GM12878 (cell line): Measurements from ENCODE around the gene SEPSECS. TPM values are rescaled to one million over a fixed set of nuclear protein-coding genes. Genes with fewer than 3 reads are reported as not detected.

Experiments
- ATAC-seq: fragments of 200-7000 bp; cut with Tn5 transposase; 3 replicates; pipeline ENCODE4 v1.9.1; 2020; ENCODE audit warnings: mild to moderate bottlenecking, moderate library complexity
- BruUV-seq: library from RNA; stranded (reverse); fragments of 400-500 nt; replicated peaks from 2 replicates; lab custom pipeline; 2021; lab: Mats Ljungman, UMichigan
- CTCF ChIA-PET: fragments of 300-600 bp; sonication (Branson Sonifier 250); formaldehyde crosslinking; extraction: SDS; loops from one replicate; lab custom pipeline; 2021; ENCODE audit warnings: inconsistent platforms; lab: Yijun Ruan, JAX
- POLR2A ChIA-PET: fragments of 350-600 bp; formaldehyde crosslinking; extraction: SDS; loops from one replicate; lab custom pipeline; 2021; ENCODE audit warnings: inconsistent platforms; lab: Charles Lee
- RAD21 ChIA-PET: fragments of 300-600 bp; sonication (Branson Sonifier 250); formaldehyde crosslinking; loops from one replicate; lab custom pipeline; 2023; ENCODE audit warnings: antibody characterized with exemption; ENCODE audit not compliant: unreplicated experiment; lab: Charles Lee
- SMC1A ChIA-PET: fragments of 300-600 bp; sonication (Branson Sonifier 250); formaldehyde crosslinking; loops from one replicate; lab custom pipeline; 2023; ENCODE audit not compliant: unreplicated experiment, uncharacterized antibody; lab: Charles Lee
- DNase-seq: peaks from one replicate; pipeline ENCODE4 v3.0.0-alpha.2; 2011; ENCODE audit warnings: low read depth, low spot score
- FAIRE-seq: peaks from 3 replicates; lab custom pipeline; 2011; peaks lifted over from hg19 to GRCh38; lab: Jason Lieb, UNC
- H2AFZ ChIP-seq: 2 replicates; pipeline ENCODE4 v1.6.0; 2011; ENCODE audit warnings: low read depth, low read length, control low read depth; ENCODE audit not compliant: control insufficient read depth
- H3K27ac ChIP-seq: 2 replicates; pipeline ENCODE4 v1.5.1; 2011; ENCODE audit warnings: control low read depth; ENCODE audit not compliant: control insufficient read depth, insufficient read depth
- H3K27me3 ChIP-seq, 2 experiments: replicated peaks in 1 of 2; 2 replicates each; pipeline versions ENCODE4 v1.6.0 to v1.6.1; 2011; ENCODE audit warnings: low read length in 1 of 2; ENCODE audit not compliant: control insufficient read depth in 2 of 2, insufficient read depth in 2 of 2
- H3K36me3 ChIP-seq, 2 experiments: 2 replicates each; pipeline ENCODE4 v1.5.1; 2011; ENCODE audit warnings: low read length in 1 of 2; ENCODE audit not compliant: control insufficient read depth in 2 of 2, insufficient read depth in 2 of 2
- H3K4me1 ChIP-seq: 2 replicates; pipeline ENCODE4 v1.6.1; 2011; ENCODE audit warnings: mild to moderate bottlenecking, low read length, moderate library complexity, mixed read lengths; ENCODE audit not compliant: control insufficient read depth, insufficient read depth
- H3K4me2 ChIP-seq: 2 replicates; pipeline ENCODE4 v1.6.0; 2011; ENCODE audit warnings: control low read depth; ENCODE audit not compliant: control insufficient read depth, insufficient read depth
- H3K4me3 ChIP-seq: fragments of 200-600 bp; sonication (generic); 2 replicates; pipeline ENCODE4 v1.5.1; 2016
- H3K79me2 ChIP-seq: 2 replicates; pipeline ENCODE4 v1.6.0; 2011; ENCODE audit warnings: low read length; ENCODE audit not compliant: control insufficient read depth, insufficient read depth
- H3K9ac ChIP-seq: 2 replicates; pipeline ENCODE4 v1.8.0; 2011; ENCODE audit warnings: low read length, control low read depth, mixed read lengths; ENCODE audit not compliant: control insufficient read depth, insufficient read depth
- H3K9me3 ChIP-seq: replicated peaks from 3 replicates; pipeline ENCODE4 v1.5.1; 2011; ENCODE audit warnings: mild to moderate bottlenecking, low read length; ENCODE audit not compliant: control insufficient read depth, insufficient read depth
- H4K20me1 ChIP-seq: 2 replicates; pipeline ENCODE4 v1.6.0; 2011; ENCODE audit not compliant: control insufficient read depth, insufficient read depth
- BHLHE40 ChIP-seq, 2 experiments: fragments of 450-650 bp in 1 of 2; IDR thresholded peaks; 2 replicates each; pipeline ENCODE4 v1.6.1; 2011 to 2017; ENCODE audit warnings: low read depth in 2 of 2, borderline replicate concordance in 1 of 2, improper control_type of control experiment in 1 of 2, low read length in 1 of 2, mild to moderate bottlenecking in 1 of 2
- HCFC1 ChIP-seq: fragments of 150-350 bp; IDR thresholded peaks from 2 replicates; pipeline ENCODE4 v1.6.1; 2014; ENCODE audit warnings: low read length
- KAT2A ChIP-seq: conservative IDR thresholded peaks from 2 replicates; pipeline ENCODE4 v1.6.1; 2011; ENCODE audit warnings: low read depth, low read length; ENCODE audit not compliant: control insufficient read depth
- LARP7 ChIP-seq: fragments of 450-650 bp; IDR thresholded peaks from 2 replicates; pipeline ENCODE4 v1.6.1; 2017; ENCODE audit warnings: mild to moderate bottlenecking
- MTA2 ChIP-seq: fragments of 450-650 bp; IDR thresholded peaks from 2 replicates; pipeline ENCODE4 v1.6.1; 2016; ENCODE audit warnings: low read depth, mild to moderate bottlenecking, moderate library complexity
- POLR2A ChIP-seq: IDR thresholded peaks from 2 replicates; pipeline ENCODE4 v1.6.1; 2011; ENCODE audit warnings: low read depth, mild to moderate bottlenecking, low read length
- POU2F2 ChIP-seq: IDR thresholded peaks from 3 replicates; pipeline ENCODE4 v1.6.1; 2011; ENCODE audit warnings: low read depth, mild to moderate bottlenecking, low read length, borderline replicate concordance
- SMC3 ChIP-seq: IDR thresholded peaks from 2 replicates; pipeline ENCODE4 v1.6.1; 2011; ENCODE audit warnings: low read length, improper control_type of control experiment, borderline replicate concordance
- WGBS: methylation state at CpG from one replicate; pipeline ENCODE4 v1.1.6; 2016; ENCODE audit warnings: low lambda C conversion rate; ENCODE audit not compliant: insufficient replicate concordance, insufficient coverage; ENCODE audit errors: missing lambda C conversion rate; 5-methylcytosine and 5-hydroxymethylcytosine counted together
- in situ Hi-C: fragments of 300-500 bp; cut with MboI; formaldehyde crosslinking; loops from 9 replicates; pipeline ENCODE4 v1.14.3; 2018; ENCODE audit warnings: mixed read lengths
- intact Hi-C: fragments of 100-400 bp; cut with micrococcal nuclease; formaldehyde crosslinking; loops from one replicate; pipeline ENCODE4 v1.14.2; 2022; ENCODE audit not compliant: unreplicated experiment
- polyA plus RNA-seq, 11 experiments: library from polyadenylated mRNA; depleted of rRNA in 4 of 11; unstranded in 6 of 11; stranded (reverse) in 5 of 11; fragments of >200 nt; fragmentation: Nextera tagmentation in 4 of 11; fragmentation: Illumina TruSeq in 1 of 11; extraction: Ambion mirVana in 4 of 11; extraction: Trizol in 1 of 11; gene quantifications; 1 replicate in 1 of 11; 2 replicates in 10 of 11; pipeline versions ENCODE4 v1.2.1 to v1.2.3, GENCODE V29; 2011 to 2016; ENCODE audit warnings: inconsistent platforms in 2 of 11, missing spikeins in 2 of 11, low read depth in 1 of 11
- total RNA-seq, 4 experiments: library from RNA; depleted of rRNA in 3 of 4; stranded (reverse); fragments of >200 nt in 3 of 4; fragmentation: Illumina TruSeq in 1 of 4; extraction: Trizol in 1 of 4; gene quantifications; 2 replicates each; pipeline versions ENCODE4 v1.2.1 to v1.2.3, GENCODE V29; 2013 to 2021

SEPSECS gene
- total and polyA plus RNA-seq, 10 of the 15 experiments (the other 5 are each of a cell fraction or from before 2014, with no cell fraction given), result 2.8 to 15.8 (median 7.2) TPM

DNA sequence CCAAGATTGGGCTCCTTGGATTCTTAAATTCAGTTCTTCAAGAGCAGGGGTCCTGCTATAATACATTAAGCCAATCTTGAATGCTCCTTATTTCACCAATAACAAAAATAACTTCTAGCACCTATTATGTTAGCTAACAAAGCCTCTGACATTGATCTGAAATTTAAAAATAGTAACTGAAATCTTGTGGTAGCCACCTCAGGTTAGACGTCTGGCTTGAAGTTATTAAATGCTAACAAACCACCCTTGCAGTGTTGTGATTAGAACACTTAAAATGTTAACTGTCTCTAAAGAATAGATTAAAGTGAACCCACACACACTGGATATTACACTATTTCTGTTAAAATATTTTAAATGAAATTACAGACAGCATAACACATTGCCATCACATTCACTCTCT, 79.7 kb downstream of the SEPSECS start:
- intact Hi-C loops (no loop called here), in situ Hi-C loops (no loop called here)
- DNase-seq (no peak), ATAC-seq (no peak), FAIRE-seq (no peak)
- H3K36me3 ChIP-seq, result no peaks in the 10 kb centered on the region
- H3K79me2 ChIP-seq, result no peaks in the 10 kb centered on the region
- no peaks in the 10 kb centered on the region for H3K4me1 ChIP-seq
- no peaks in the 10 kb centered on the region; a peak in 2 of 4 replicates for H3K27me3 ChIP-seq
- no peaks in the 10 kb centered on the region; the same call in 2 of the 3 replicates for H3K9me3 ChIP-seq
- ChIA-PET SMC1A (no interaction called here), POLR2A (no interaction called here), CTCF (interaction anchor here (1.2 kb wide), 1 partner anchor 64 kb away, joined by 3 read pairs; no protein-coding TSS in a partner anchor), RAD21 (no interaction called here)
- H4K20me1 ChIP-seq, result no peaks in the 10 kb centered on the region
- no peak overlapping the region for H3K4me3 ChIP-seq
- no peak overlapping the region for H2AFZ ChIP-seq
- no peak overlapping the region for H3K27ac ChIP-seq
- BruUV-seq, result no TSS peak
- 0% methylated on average over 1 of the region's 1 CpG for WGBS
- no peak overlapping the region for H3K9ac ChIP-seq
- TF ChIP-seq HCFC1 (no peak), POLR2A (no peak), SMC3 (no peak), LARP7 (no peak), KAT2A (no peak), BHLHE40 (IDR thresholded peaks at IDR 0.05; ENCODE audit: borderline replicate concordance in 1 of 2, low read depth in 2 of 2, low read length in 1 of 2) (0 out of 4 replicates have a peak, but pooled peaks of 1 of the 2 experiments have one; percentile 13)
- H3K4me2 ChIP-seq, result no peak overlapping the region

DNA sequence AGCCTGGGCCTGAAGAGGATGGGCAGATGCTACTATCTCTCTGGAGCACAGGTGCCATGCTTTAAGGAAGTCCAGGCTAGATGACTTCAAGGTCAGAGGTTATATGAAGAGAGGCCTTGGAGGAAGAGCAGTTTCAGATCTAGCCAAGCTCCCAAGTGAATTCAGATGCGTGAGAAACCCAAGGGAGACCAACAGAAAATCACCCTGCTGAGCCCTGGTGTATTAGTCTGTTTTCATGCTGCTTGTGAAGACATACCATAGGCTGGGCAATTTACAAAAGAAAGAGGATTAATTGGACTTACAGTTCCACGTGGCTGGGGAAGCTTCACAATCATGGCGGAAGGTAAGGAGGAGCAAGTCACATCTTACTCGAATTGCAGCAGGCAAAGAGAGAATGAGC, 81.7 kb downstream of the SEPSECS start:
- Histone ChIP-seq H3K9ac (no peak overlapping the region), H2AFZ (no peak overlapping the region), H3K4me2 (no peak overlapping the region), H3K4me3 (no peak overlapping the region), H3K4me1 (no peaks in the 10 kb centered on the region), H4K20me1 (no peaks in the 10 kb centered on the region), H3K36me3 (no peaks in the 10 kb centered on the region), H3K27ac (no peak overlapping the region), H3K27me3 (no peaks in the 10 kb centered on the region; a peak in 1 of 4 replicates), H3K9me3 (no peaks in the 10 kb centered on the region; the same call in 2 of the 3 replicates), H3K79me2 (no peaks in the 10 kb centered on the region)
- SMC1A ChIA-PET, result no interaction called here
- RAD21 ChIA-PET, result no interaction called here
- BruUV-seq, result no TSS peak
- no peak for TF ChIP-seq MTA2
- no peak for TF ChIP-seq POU2F2
- no peak for ATAC-seq
- WGBS, result 25% methylated on average over 4 of the region's 4 CpGs
- intact Hi-C loops (no loop called here), in situ Hi-C loops (no loop called here)
- FAIRE-seq, result no peak
- CTCF ChIA-PET, result no interaction called here
- POLR2A ChIA-PET, result no interaction called here
- no peak for DNase-seq
